Right ventricle myocardium superior (tissue), 1 donor: ENCODE measurements around the gene DEFB119. TPM values are rescaled to one million over a fixed set of nuclear protein-coding genes. Genes with fewer than 3 reads are reported as not detected.

Experiments used
- total RNA-seq: library from RNA; stranded (reverse); fragmentation: NEBNext Ultra II Directional; extraction: Animal tissue kit (Norgen Biotek cat#: 25700); gene quantifications from one replicate; pipeline ENCODE4 v1.2.1, GENCODE V29; 2021
- donor health status: DM: no; HTN: yes; CAD: no; lungs with severe emphysema.

Gene DEFB119
- total RNA-seq, 1 donor from 2014 or later, result not detected

Other genes starting within 250 kb of the DEFB119 start
- gene DEFB115, start 132.9 kb downstream of the DEFB119 start, total RNA-seq, result not detected
- not detected for gene DEFB116, start 82.0 kb downstream of the DEFB119 start, total RNA-seq
- gene DEFB118, start 22.0 kb downstream of the DEFB119 start, total RNA-seq, result not detected
- gene DEFB121, start 15.6 kb upstream of the DEFB119 start, total RNA-seq, result not detected
- gene DEFB123, start 50.0 kb upstream of the DEFB119 start, total RNA-seq, result not detected
- not detected for gene DEFB124, start 84.5 kb upstream of the DEFB119 start, total RNA-seq
- gene REM1, start 84.7 kb upstream of the DEFB119 start, total RNA-seq, result 1.5 TPM
- gene HM13, start 123.9 kb upstream of the DEFB119 start, total RNA-seq, result 40.9 TPM
- gene ID1, start 214.7 kb upstream of the DEFB119 start, total RNA-seq, result 89.5 TPM
- 9.3 TPM for gene COX4I2, start 247.3 kb upstream of the DEFB119 start, total RNA-seq